ENCODE measurements around the gene LETM1. TPM values are rescaled to one million over a fixed set of nuclear protein-coding genes. Genes with fewer than 3 reads are reported as not detected.
A peak's percentile ranks its signal among the peaks of the same experiment; 100 is the strongest.

Gene LETM1
- total and polyA plus RNA-seq, 2 of the 13 experiments (the other 11 are each of a cell fraction or from before 2014, with no cell fraction given), result 9.7 to 41.6 TPM

DNA sequence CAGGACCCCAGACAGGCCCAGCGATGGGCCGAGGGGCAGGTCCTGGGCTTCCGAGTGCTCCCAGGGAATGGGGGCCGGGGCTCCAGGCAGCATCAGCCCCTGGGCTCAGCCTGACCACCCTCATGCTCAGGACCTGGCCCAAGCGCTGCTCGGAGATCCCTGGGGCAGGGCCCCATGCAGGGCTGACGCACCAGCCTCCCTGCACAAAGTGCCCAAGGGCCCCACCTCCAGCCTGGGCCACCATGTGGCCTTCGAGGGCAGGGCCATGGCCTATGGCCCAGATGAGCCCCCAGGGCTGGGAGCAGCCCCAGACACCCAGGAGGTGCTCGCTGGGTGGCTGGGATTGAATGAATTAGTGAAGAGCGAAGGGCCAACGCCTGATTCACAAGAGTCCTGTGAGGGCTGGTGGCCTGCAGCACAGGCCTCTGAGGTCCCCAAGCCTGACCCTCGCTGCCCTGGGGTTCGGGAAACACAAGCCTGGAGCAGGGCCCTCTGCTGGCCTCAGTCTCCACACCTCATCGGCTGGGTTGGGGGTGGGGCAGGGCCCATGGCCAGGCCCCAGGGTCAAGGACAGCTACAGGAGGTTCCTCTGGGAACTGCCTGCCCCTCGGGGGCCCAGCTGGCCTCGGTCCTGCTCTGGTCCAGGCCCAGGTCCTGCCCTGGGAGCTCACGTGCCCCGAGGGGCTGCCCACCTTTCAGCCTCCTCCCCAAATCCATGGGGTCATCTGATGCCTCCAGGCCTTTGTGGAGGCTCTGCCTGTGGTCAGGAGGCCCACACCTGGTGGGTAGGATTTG is 76.2 kb downstream of the LETM1 start (continued):
- TF ChIP-seq, protein P1, sequence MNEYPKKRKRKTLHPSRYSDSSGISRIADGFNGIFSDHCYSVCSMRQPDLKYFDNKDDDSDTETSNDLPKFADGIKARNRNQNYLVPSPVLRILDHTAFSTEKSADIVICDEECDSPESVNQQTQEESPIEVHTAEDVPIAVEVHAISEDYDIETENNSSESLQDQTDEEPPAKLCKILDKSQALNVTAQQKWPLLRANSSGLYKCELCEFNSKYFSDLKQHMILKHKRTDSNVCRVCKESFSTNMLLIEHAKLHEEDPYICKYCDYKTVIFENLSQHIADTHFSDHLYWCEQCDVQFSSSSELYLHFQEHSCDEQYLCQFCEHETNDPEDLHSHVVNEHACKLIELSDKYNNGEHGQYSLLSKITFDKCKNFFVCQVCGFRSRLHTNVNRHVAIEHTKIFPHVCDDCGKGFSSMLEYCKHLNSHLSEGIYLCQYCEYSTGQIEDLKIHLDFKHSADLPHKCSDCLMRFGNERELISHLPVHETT (CRISPR knock-in tag; conservative IDR thresholded peaks at IDR 0.05), result peak; percentile 69
- TF ChIP-seq ZNF7 (CRISPR knock-in tag; IDR thresholded peaks at IDR 0.05), result no peak
- no peak for TF ChIP-seq ZNF431 (CRISPR knock-in tag; IDR thresholded peaks at IDR 0.05; ENCODE audit: borderline replicate concordance, low read depth)
- TF ChIP-seq, protein P2, sequence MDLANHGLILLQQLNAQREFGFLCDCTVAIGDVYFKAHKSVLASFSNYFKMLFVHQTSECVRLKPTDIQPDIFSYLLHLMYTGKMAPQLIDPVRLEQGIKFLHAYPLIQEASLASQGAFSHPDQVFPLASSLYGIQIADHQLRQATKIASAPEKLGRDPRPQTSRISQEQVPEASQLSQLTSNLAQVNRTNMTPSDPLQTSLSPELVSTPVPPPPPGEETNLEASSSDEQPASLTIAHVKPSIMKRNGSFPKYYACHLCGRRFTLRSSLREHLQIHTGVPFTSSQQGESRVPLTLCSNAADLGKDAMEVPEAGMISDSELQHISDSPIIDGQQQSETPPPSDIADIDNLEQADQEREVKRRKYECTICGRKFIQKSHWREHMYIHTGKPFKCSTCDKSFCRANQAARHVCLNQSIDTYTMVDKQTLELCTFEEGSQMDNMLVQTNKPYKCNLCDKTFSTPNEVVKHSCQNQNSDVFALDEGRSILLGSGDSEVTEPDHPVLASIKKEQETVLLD (CRISPR knock-in tag; IDR thresholded peaks at IDR 0.05; ENCODE audit: low read depth), result no peak
- no peak for TF ChIP-seq ZNF207 (IDR thresholded peaks at IDR 0.05; ENCODE audit: borderline replicate concordance)
- TF ChIP-seq, protein P3, sequence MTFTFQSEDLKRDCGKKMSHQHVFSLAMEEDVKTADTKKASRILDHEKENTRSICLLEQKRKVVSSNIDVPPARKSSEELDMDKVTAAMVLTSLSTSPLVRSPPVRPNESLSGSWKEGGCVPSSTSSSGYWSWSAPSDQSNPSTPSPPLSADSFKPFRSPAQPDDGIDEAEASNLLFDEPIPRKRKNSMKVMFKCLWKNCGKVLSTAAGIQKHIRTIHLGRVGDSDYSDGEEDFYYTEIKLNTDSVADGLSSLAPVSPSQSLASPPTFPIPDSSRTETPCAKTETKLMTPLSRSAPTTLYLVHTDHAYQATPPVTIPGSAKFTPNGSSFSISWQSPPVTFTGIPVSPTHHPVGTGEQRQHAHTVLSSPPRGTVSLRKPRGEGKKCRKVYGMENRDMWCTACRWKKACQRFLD (CRISPR knock-in tag; IDR thresholded peaks at IDR 0.05; ENCODE audit: borderline replicate concordance), result no peak; the same call in 1 of the 2 replicates
- TF ChIP-seq, protein P4, sequence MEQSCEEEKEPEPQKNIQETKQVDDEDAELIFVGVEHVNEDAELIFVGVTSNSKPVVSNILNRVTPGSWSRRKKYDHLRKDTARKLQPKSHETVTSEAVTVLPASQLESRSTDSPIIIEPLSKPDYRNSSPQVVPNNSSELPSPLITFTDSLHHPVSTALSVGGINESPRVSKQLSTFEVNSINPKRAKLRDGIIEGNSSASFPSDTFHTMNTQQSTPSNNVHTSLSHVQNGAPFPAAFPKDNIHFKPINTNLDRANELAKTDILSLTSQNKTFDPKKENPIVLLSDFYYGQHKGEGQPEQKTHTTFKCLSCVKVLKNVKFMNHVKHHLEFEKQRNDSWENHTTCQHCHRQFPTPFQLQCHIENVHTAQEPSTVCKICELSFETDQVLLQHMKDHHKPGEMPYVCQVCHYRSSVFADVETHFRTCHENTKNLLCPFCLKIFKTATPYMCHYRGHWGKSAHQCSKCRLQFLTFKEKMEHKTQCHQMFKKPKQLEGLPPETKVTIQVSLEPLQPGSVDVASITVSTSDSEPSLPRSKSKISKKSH (CRISPR knock-in tag; IDR thresholded peaks at IDR 0.05; ENCODE audit: borderline replicate concordance), result no peak; the same call in 1 of the 2 replicates
- TF ChIP-seq, protein P5, sequence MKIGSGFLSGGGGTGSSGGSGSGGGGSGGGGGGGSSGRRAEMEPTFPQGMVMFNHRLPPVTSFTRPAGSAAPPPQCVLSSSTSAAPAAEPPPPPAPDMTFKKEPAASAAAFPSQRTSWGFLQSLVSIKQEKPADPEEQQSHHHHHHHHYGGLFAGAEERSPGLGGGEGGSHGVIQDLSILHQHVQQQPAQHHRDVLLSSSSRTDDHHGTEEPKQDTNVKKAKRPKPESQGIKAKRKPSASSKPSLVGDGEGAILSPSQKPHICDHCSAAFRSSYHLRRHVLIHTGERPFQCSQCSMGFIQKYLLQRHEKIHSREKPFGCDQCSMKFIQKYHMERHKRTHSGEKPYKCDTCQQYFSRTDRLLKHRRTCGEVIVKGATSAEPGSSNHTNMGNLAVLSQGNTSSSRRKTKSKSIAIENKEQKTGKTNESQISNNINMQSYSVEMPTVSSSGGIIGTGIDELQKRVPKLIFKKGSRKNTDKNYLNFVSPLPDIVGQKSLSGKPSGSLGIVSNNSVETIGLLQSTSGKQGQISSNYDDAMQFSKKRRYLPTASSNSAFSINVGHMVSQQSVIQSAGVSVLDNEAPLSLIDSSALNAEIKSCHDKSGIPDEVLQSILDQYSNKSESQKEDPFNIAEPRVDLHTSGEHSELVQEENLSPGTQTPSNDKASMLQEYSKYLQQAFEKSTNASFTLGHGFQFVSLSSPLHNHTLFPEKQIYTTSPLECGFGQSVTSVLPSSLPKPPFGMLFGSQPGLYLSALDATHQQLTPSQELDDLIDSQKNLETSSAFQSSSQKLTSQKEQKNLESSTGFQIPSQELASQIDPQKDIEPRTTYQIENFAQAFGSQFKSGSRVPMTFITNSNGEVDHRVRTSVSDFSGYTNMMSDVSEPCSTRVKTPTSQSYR (CRISPR knock-in tag; IDR thresholded peaks at IDR 0.05; ENCODE audit: borderline replicate concordance), result peak; percentile 98
- no peak for TF ChIP-seq SYNCRIP (IDR thresholded peaks at IDR 0.05; ENCODE audit: insufficient read depth, low read depth, low read length)
- peak; percentile 91 for TF ChIP-seq AKAP8 (CRISPR knock-in tag; IDR thresholded peaks at IDR 0.05)
- TF ChIP-seq, protein P6, sequence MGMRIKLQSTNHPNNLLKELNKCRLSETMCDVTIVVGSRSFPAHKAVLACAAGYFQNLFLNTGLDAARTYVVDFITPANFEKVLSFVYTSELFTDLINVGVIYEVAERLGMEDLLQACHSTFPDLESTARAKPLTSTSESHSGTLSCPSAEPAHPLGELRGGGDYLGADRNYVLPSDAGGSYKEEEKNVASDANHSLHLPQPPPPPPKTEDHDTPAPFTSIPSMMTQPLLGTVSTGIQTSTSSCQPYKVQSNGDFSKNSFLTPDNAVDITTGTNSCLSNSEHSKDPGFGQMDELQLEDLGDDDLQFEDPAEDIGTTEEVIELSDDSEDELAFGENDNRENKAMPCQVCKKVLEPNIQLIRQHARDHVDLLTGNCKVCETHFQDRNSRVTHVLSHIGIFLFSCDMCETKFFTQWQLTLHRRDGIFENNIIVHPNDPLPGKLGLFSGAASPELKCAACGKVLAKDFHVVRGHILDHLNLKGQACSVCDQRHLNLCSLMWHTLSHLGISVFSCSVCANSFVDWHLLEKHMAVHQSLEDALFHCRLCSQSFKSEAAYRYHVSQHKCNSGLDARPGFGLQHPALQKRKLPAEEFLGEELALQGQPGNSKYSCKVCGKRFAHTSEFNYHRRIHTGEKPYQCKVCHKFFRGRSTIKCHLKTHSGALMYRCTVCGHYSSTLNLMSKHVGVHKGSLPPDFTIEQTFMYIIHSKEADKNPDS (CRISPR knock-in tag; IDR thresholded peaks at IDR 0.05), result no peak
- no peak for TF ChIP-seq ZNF570 (CRISPR knock-in tag; IDR thresholded peaks at IDR 0.05; ENCODE audit: borderline replicate concordance)
- no peak for TF ChIP-seq ZFP82 (CRISPR knock-in tag; IDR thresholded peaks at IDR 0.05; ENCODE audit: borderline replicate concordance)
- TF ChIP-seq, protein P7, sequence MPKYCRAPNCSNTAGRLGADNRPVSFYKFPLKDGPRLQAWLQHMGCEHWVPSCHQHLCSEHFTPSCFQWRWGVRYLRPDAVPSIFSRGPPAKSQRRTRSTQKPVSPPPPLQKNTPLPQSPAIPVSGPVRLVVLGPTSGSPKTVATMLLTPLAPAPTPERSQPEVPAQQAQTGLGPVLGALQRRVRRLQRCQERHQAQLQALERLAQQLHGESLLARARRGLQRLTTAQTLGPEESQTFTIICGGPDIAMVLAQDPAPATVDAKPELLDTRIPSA (CRISPR knock-in tag; IDR thresholded peaks at IDR 0.05; ENCODE audit: borderline replicate concordance), result no peak
- TF ChIP-seq NFYB (CRISPR knock-in tag; IDR thresholded peaks at IDR 0.05), result peak; percentile 15; the same call in 1 of the 2 replicates
